Cardiac fibroblast (primary cell): Measurements from ENCODE around the gene IRAK3.

Experiments
- DNase-seq, 2 donors: peaks; one replicate each; pipeline versions ENCODE4 v3.0.0 to v3.0.0-alpha.2; 2010; ENCODE audit warnings: low read depth in 2 of 2
- H3K4me3 ChIP-seq, 2 donors: replicated peaks in 1 of 2; 1 replicate in 1 of 2; 2 replicates in 1 of 2; pipeline ENCODE4 v1.5.1; 2011; ENCODE audit warnings: low read depth in 2 of 2, low read length in 2 of 2, mild to moderate bottlenecking in 2 of 2, moderate library complexity in 1 of 2
- TF ChIP-seq, protein P1 (sequence below): IDR thresholded peaks from one replicate; pipeline ENCODE4 v1.5.1; 2011; ENCODE audit warnings: low read depth, mild to moderate bottlenecking, low read length, inconsistent platforms

IRAK3 gene

GRCh38 chr12:66241061-66242043 lies 52.3 kb downstream of the IRAK3 start:
- no peak overlapping the region for H3K4me3 ChIP-seq
- TF ChIP-seq, protein P1, sequence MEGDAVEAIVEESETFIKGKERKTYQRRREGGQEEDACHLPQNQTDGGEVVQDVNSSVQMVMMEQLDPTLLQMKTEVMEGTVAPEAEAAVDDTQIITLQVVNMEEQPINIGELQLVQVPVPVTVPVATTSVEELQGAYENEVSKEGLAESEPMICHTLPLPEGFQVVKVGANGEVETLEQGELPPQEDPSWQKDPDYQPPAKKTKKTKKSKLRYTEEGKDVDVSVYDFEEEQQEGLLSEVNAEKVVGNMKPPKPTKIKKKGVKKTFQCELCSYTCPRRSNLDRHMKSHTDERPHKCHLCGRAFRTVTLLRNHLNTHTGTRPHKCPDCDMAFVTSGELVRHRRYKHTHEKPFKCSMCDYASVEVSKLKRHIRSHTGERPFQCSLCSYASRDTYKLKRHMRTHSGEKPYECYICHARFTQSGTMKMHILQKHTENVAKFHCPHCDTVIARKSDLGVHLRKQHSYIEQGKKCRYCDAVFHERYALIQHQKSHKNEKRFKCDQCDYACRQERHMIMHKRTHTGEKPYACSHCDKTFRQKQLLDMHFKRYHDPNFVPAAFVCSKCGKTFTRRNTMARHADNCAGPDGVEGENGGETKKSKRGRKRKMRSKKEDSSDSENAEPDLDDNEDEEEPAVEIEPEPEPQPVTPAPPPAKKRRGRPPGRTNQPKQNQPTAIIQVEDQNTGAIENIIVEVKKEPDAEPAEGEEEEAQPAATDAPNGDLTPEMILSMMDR, result no peak
- DNase-seq, result peak; percentile 91

- TF ChIP-seq, protein P1, result no peak
- no peak overlapping the region for H3K4me3 ChIP-seq
- DNase-seq, result no peak
These were observed 53.3 kb downstream of the IRAK3 start for GRCh38 chr12:66242311-66242710.

DNA sequence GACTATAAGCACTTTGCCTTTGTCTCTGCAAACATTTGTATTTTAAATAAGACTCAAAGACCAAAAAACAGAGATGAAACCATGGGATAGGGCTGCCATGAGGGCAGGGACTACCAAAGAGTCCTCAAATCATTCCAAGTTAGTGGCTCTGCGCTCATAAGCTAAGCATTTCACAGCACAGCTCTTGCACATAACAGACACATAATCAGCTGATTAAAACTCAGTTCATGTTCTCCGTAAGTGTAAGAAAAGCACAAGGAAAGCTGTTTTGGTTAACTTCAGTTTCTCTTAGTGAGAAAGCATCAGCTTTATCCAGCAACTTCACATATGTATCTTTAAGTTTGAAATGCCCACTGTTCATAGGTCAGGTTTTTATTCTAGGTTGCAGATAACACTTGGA lies 54.9 kb downstream of the IRAK3 start:
- H3K4me3 ChIP-seq, result no peak overlapping the region
- no peak for DNase-seq

DNA sequence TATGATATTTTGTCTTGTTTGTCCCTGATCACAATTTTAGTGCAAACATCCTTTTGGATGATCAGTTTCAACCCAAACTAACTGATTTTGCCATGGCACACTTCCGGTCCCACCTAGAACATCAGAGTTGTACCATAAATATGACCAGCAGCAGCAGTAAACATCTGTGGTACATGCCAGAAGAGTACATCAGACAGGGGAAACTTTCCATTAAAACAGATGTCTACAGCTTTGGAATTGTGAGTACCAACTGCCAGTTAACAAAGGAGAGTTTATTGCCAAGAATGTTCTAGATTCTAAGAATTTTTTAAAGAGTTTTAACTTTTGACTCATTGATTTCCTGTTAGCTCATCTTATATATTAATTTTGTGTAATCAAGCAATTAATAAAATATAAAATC lies 55.4 kb downstream of the IRAK3 start:
- H3K4me3 ChIP-seq, result no peak overlapping the region
- DNase-seq, result peak; percentile 16 to 60
- TF ChIP-seq, protein P1, result no peak

More for the DNA sequence above, 54.9 kb downstream of the IRAK3 start:
- TF ChIP-seq, protein P1, result no peak

- DNase-seq, result no peak
- no peak overlapping the region for H3K4me3 ChIP-seq
- TF ChIP-seq, protein P1, result no peak
These were observed 58.7 kb downstream of the IRAK3 start for GRCh38 chr12:66247741-66248140.

- TF ChIP-seq, protein P1, result no peak
- no peak for DNase-seq
- H3K4me3 ChIP-seq, result no peak overlapping the region
These were observed 62.0 kb downstream of the IRAK3 start for GRCh38 chr12:66251049-66251448.
